NOMO-1 treated with DMSO at 0.1 percent for 48 hours (cell line): ENCODE data around the gene C3AR1.
"Not testable (repeated sequence)": the region's sequence is repeated elsewhere in the genome, so short reads cannot be mapped to it uniquely, and the experiment has no call there.

ENCODE experiments used
- DNase-seq: peaks from one replicate; lab custom pipeline; 2025; ENCODE audit not compliant: unreplicated experiment; lab: John Stamatoyannopoulos, UW

C3AR1 gene

DNA sequence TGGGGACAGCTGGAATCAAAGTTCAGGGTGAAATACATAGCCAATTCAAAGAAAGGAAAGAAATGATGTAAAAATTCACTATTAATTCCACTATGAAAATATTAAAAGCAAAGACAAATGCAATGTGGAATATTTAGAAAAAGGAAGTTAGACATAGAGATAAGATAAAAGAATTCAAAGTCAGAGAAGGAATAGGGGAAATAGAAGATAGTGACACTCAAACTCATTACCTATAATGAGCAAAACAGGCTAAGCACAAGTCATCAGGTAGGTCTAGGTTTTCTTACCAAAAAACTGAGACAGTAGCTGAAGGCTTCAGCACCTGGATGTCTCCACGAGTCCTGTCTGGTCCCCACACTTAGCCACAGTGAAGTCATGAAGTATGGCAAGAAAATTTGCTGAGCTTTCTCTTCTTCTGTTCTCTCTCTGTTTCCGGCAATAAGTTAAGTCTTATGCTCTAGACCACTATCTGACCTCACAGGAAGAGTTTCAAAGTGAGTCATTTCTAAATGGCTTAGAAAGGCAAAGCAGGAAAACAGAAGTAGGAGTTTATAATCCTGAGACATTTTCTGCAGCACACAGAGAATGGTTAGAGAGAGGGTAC is at the start of gene C3AR1:
C3AR1 (minus strand) TSS at position 369 of the 604 bp plus-strand sequence. CDS start 6,174 bp downstream, outside the sequence.
- peak; percentile 95 for DNase-seq

DNA sequence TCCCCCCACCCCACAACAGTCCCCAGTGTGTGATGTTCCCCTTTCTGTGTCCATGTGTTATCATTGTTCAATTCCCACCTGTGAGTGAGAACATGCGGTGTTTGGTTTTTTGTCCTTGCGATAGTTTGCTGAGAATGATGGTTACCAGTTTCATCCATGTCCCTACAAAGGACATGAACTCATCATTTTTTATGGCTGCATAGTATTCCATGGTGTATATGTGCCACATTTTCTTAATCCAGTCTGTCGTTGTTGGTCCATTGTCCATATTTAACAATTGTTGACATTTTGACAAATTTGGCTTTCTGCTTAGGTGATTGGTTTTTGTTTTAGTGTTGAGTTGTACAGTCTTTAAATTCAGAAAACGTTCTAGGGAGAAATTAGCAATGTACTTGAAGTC is 47.0 kb upstream of the C3AR1 start:
- DNase-seq, result not testable (repeated sequence)

DNA sequence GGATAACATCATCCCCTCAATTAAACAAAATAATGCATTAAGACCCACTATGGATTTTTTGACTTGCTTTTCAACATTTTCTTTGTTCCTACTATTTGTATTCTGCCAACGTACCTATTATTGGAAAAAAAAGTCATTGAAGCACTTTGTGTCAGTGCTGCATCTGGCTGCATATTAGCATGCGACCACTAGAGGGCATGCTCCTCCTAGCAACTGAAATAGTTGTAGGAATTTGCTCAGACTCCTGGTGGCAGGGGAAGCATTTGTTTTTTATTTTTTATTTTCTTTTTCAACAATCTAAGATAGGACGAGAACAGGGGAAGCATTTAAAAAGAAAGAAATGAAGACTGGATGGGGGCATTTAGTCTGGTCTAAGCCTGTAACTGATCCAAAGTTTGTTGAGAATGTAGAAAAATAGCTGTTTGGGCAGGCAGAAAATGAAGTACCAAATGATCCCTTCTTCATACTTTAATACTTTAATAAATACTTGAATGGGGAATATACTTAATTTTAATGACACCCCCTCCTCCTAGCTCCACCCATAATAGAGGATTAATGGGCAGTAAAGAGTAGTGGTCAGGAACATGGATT is 42.7 kb upstream of the C3AR1 start:
- peak; percentile 79 for DNase-seq

DNA sequence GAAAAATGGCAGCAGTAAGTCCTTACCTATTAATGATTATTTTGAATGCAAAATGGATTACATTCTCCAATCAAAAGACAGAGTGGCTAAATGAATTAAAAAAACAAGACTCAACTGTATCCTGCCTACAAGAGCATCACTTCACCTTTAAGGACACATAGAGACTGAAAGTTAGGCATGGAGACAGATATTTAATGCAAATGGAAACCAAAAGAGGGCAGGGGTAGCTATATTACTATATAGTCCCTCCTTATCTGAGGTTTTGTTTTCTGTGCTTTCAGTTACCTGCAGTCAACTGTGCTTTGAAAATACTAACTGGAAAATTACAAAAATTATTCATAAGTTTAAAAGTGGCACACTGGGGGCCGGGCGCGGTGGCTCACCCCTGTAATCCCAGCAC is 33.1 kb upstream of the C3AR1 start:
- no peak for DNase-seq

DNA sequence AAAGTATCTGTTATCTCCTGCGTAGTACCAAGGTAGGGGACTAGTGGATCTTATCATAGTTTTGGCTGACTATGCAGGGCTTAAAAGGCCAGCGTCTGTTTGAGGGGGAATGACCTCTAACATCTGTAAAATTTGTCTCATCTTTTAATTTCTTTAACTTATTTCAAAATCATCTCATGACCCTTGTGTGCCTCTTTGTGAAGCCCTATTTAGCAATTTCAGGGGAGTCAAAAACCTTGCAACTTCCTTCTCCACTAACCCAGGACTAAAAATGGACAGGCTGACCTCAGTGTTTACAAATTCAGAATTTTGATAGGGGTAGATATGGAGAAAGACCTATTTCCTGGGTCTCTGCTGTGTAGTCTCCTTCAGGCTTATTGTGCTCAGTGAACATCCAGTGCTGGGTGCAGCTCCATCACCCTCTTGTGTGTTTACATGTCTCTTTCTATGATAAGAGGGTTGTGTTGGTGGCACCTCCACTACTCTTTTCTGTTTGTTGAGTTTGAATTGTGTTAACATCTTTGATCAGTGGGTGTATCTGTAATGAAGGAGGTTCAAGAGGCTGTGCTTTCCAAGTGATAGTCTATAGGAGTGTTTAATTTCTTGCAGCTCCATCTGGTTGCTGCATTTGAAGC is 30.2 kb upstream of the C3AR1 start:
- DNase-seq, result peak; percentile 35

DNA sequence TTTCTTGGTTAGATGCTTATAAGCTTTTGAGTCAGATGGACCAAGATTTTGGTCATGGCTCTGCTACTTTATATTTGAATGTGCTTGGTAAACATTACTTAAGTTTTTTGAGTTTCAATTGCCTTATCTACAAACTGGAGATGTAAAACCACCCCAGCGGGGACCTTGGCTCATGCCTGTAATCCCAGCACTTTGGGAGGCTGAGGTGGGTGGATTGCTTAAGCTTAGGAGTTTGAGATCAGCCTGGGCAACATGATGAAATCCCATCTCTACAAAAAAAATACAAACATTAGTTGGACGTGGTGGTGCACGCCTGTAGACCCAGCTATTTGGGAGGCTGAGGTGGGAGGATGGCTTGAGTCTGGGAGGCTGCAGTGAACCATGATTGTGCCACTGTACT is 27.1 kb upstream of the C3AR1 start:
- no peak for DNase-seq

DNA sequence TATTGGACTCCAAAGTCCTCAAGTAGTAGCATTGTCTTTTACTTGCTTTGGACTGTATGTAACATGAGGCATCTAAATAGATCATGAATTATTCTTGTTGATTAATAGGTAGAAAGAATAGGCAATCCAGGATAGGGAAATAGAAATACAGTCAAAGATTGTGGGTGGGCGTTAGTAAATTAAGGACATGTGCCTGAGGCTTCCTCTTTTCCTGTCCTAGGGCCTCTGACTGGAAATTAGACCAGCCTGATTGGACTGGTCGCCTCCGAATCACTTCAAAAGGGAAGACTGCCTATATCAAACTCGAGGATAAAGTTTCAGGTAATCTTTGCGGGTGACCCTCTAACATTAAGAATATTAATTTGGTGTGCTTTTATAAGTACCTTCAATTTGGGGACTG is 23.6 kb upstream of the C3AR1 start:
- no peak for DNase-seq

DNA sequence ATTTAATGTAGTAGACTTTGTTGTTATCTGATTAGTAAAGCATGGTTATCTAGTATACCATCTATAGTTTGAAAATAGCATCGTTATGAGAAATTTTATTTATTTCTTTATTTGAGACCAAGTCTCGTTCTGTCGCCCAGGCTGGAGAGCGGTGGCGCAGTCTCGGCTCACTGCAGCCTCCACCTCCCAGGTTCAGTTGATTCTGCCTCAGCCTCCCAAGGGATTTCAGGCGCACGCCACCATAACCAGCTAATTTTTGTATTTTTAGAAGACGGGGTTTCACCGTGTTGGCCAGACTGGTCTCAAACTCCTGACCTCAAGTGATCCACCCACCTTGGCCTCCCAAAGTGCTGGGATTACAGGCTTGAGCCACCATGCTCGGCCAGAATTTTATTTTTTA is 23.1 kb upstream of the C3AR1 start:
- DNase-seq, result not testable (repeated sequence)

DNA sequence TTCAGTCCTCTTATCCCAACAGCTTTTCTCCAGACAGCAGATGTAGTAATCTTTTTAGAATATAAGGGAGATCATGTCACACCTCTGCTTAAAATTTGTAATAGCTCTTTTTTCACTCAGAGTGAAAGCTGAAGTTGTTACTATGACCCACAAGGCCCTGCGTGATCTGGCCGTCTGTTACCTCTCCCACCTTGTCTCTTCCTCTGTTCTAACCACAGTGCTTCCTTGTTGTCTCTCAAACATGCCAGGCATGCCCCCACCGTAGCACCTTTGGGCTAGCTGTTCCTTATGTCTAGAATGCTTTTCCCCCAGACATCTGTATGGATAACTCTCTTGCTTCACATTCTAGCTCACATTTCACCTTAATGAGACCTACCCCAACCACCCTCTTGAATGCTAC is 22.4 kb upstream of the C3AR1 start:
- no peak for DNase-seq

DNA sequence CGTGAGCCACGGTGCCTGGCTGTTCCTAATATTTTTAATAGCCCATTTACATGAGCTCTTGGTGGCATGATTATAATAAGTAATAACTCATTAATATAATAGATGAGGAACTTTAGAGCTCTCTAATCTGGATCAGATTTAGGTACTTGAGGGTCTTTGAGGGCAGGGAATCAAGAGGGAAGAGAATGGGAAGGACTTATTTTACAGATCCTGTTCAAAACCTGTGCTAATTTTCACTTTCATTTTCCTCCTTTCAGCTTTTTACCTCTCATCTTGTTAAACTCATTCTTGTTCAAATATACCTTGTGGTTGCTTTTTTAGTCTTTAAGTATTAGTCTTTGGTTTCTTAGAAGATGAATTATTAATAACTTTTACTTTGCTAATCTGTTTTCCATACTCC is 21.5 kb upstream of the C3AR1 start:
- DNase-seq, result no peak

DNA sequence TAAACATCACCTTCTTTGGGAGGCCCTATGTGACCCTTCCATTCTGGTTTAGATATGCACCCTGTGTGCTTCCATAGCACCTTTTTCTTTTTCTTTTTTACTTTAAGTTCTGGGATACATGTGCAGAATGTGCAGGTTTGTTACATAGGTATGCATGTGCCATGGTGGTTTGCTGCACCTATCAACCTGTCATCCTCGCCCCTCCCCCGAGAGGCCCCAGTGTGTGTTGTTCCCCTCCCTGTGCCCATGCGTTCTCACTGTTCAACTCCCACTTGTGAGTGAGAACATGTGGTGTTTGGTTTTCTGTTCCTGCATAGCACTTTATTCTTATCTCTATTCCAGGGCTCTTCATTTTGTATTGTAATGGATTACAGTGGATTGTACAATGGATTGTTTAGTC is 18.2 kb upstream of the C3AR1 start:
- not testable (repeated sequence) for DNase-seq

DNA sequence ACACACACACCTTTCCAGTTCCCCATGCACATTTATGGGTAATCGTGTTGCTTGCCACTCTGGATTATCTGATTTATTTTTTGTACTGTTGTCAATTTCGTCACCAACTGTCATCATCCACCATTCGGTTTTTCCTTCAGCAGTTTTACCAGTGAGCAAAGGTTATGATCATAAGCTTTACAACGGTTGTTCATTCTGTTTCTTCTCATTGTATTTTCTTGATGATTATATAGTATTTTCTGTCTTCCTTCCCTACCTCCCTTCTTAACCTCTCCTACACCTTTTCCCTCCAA is 16.6 kb upstream of the C3AR1 start:
- no peak for DNase-seq

DNA sequence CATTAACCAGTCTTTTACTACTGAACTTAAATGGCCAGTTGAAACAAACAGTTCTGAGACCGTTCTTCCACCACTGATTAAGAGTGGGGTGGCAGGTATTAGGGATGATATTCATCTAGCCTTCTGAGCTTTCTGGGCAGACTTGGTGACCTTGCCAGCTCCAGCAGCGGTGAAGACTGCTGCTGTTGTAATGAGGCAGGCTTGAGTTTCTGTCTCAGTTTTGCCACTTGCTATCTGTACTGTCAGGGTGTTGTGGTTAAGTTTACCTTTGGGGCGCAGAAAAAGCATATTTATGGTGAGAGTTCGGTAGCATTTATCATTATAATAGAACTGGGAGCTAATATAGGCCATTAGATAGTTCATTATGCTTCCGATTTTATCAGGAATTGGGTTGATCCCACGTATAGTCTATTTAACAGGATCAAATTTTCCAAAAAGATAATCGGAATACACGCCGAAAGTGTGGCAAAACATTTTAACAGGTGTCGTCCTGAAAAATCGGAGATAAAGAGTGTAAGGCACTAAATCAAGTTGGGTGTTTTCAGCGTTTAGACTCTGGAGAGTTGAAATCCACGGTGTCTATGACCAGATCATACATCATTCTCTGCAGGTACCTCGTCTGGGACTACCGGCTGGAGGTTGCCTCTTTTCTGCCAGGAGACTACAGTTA is 15.2 kb upstream of the C3AR1 start:
- DNase-seq, result no peak

DNA sequence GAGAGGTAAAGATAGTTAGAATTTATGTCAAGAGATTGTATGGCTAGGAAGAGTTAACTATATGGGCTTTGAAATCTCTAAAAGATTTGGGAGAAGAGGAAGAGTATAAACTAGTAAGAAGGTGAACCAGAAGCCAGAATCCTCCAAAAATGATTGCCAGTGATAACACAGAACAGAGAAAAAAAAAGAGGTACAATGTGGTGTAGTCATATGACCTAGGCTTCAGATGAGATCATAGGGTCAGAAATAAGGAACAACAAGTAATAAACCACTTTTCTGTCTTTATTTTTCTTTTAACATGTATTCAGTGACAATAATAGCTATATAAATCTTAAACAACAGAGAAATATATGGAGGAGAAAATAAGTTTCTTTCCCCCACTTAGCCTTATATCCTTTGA is 14.0 kb upstream of the C3AR1 start:
- peak; percentile 75 for DNase-seq

DNA sequence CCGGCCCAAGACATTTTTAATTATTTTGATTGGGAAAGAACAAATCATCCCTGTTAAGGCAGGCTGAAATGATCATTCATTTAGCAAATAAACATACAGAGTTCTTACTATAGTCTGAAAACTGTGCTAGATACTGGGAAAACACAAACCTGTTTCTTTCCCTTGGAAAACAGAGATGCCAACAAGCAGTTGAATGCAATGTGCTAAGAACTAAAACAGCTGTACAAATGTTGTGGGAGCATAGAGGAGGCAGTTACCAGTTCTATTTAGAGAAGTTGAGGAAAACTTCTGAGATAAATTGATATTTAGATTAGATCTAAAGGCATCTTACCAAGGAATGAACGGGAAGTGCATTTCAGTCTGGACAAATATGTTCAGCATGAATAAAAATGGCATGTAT is 12.8 kb upstream of the C3AR1 start:
- no peak for DNase-seq

DNA sequence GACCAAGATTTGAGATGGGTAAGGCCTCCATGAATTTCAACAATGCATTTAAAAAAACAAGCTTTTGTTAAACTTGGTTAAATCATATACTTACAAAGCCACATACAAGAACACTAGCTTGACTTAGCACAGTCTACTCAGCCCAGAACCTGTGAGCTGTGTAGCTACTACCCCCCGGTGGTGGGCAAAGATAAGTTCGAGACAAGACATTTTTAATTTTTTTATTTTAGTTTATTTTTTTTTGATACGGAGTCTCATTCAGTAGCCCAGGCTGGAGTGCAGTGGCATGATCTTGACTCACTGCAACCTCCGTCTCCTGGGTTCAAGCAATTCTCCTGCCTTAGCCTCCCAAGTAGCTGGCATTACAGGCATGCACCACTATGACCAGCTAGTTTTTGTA is 12.2 kb upstream of the C3AR1 start:
- peak; percentile 36 for DNase-seq

DNA sequence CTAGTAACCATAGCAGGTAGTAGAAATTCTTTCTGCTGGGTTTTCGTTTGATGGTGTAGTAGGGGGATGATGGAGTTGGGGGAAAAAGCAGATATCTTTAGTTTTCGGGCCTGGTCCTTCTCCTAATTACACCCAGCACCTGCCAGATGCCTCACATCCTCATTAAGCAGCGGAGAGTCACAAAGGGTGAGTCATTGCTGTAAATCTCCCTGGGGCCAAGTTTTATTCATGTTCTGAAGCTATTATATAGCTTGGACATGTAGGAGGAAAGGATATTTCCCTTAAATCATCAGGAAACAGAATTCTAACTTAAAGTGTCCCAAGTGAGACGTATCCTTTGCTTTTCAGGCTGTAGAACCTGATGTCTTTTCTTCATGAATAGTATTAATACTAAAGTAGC is 11.0 kb upstream of the C3AR1 start:
- DNase-seq, result peak; percentile 33

DNA sequence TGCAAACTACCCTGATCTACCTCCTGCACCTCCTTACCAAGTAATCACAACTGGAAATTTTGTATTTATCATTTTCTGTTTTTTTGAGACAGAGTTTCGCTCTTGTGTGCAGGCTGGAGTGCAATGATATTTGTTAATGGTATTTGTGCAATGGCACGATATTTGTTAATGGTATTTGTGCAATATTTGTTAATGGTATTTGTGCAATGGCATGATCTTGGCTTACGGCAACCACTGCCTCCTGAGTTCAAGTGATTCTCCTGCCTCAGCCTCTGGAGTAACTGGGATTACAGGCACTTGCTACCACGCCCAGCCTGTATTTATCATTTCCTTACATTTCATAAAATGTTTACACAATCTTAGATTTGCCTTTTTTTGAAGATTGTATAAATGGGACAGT is 10.2 kb upstream of the C3AR1 start:
- DNase-seq, result no peak

DNA sequence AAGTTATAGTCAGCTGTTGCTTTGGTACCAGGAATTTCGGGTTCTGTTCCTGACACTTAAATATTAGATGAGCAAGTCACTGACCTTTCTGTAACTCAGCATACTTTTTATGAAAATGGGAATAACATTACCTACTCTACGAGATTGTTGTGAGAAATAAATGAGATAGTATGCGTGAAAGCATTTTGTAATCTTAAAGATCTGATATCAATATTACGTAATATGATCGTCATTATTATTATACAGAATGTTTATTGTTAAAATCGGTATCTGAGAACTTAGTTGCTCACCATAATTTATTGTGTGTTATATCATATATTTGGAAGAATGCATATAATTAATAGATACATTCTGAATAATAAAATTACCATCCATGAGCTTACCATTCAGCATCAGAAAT is 9.8 kb upstream of the C3AR1 start:
- no peak for DNase-seq

DNA sequence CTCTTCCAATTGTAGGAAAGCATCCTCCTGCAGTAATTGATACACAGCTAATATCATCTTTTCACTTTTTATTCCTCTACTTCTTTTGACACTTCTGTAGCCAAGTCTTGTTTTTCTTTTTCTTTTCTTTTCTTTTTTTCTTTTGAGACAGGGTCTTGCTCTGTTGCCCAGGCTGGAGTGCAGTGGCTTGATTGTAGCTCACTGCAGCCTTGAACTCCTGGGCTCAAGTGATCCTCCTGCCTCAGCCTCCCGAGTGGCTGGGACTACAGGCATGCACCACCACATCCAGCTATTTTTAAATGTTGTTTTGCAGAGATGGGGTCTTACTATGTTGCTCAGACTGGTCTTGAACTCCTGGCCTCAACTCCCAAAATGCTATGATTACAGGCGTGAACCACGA is 5.7 kb upstream of the C3AR1 start:
- DNase-seq, result not testable (repeated sequence)

DNA sequence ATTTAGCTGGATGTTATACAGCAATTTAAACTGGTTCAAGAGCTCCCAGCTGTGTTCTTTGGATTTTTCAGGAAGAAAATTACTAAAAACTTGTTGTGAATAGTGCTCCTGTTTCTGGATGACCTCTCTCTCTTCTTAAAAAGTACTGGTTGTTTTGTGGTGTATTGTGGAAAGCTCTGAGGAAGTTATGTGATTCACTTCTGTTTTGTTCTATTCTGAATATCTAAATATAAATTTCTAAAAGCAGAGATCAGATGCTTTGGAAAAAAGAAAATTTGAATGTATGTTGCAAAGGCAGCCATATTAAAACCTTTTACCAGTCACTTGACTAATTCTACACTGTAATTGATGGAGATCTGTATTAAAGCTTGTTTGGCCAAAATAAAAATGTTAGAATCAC is 3.4 kb upstream of the C3AR1 start:
- peak; percentile 40 for DNase-seq

DNA sequence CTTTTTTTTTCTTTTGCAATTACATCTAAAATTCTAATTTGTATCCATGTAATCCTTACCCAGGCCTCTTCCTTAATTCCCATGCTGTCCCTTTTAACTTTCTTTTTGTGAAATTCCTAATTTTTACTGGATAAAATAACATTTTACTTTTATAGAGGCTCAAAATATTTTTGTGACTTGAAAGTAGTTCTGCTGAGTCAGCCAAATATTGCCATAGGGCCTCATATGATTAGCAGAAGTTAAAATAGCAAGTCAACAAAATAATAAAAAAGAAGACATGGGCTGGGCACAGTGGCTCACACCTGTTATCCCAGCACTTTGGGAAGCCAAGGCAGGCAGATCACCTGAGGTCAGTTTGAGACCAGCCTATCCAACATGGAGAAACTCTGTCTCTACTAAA is 2.0 kb downstream of the C3AR1 start:
- no peak for DNase-seq
